Astrocyte (in vitro differentiated cells and primary cell): ENCODE measurements around the gene RIMS4. TPM values are rescaled to one million over a fixed set of nuclear protein-coding genes. Genes with fewer than 3 reads are reported as not detected.

Experiments
- DNase-seq: peaks from one replicate; pipeline ENCODE4 v3.0.0-alpha.2; 2010; ENCODE audit warnings: low read depth
- FAIRE-seq: peaks from 2 replicates; lab custom pipeline; 2011; peaks lifted over from hg19 to GRCh38; lab: Jason Lieb, UNC
- H2AFZ ChIP-seq: 2 replicates; pipeline ENCODE4 v1.6.0; 2012; ENCODE audit warnings: low read depth, low read length, inconsistent platforms
- H3K27ac ChIP-seq: 2 replicates; pipeline ENCODE4 v1.5.1; 2011; ENCODE audit warnings: low read depth, low read length, inconsistent platforms
- H3K27me3 ChIP-seq: 2 replicates; pipeline ENCODE4 v1.6.0; 2011; ENCODE audit warnings: low read length, inconsistent platforms; ENCODE audit not compliant: insufficient read depth
- H3K36me3 ChIP-seq: 2 replicates; pipeline ENCODE4 v1.5.1; 2011; ENCODE audit warnings: low read length, inconsistent platforms; ENCODE audit not compliant: insufficient read depth
- H3K4me1 ChIP-seq: 2 replicates; pipeline ENCODE4 v1.5.1; 2011; ENCODE audit warnings: low read length, inconsistent platforms; ENCODE audit not compliant: insufficient read depth
- H3K4me2 ChIP-seq: 2 replicates; pipeline ENCODE4 v1.6.0; 2012; ENCODE audit warnings: low read length, inconsistent platforms
- H3K4me3 ChIP-seq: 2 replicates; pipeline ENCODE4 v1.5.1; 2011; ENCODE audit warnings: low read depth, mild to moderate bottlenecking, low read length, inconsistent platforms; ENCODE audit not compliant: insufficient read depth
- H3K79me2 ChIP-seq: 2 replicates; pipeline ENCODE4 v1.6.0; 2012; ENCODE audit warnings: mild to moderate bottlenecking, low read length, inconsistent platforms; ENCODE audit not compliant: insufficient read depth
- H3K9ac ChIP-seq: 2 replicates; pipeline ENCODE4 v1.6.0; 2012; ENCODE audit warnings: mild to moderate bottlenecking, low read length, inconsistent platforms
- H3K9me3 ChIP-seq: 2 replicates; pipeline ENCODE4 v1.5.1; 2012; ENCODE audit warnings: low read depth, mild to moderate bottlenecking, low read length, inconsistent platforms; ENCODE audit not compliant: insufficient read depth
- H4K20me1 ChIP-seq: 2 replicates; pipeline ENCODE4 v1.6.0; 2012; ENCODE audit warnings: low read length, inconsistent platforms; ENCODE audit not compliant: insufficient read depth
- H3K27ac Mint-ChIP-seq: one replicate; pipeline ENCODE4 v1.8.0; 2021; ENCODE audit warnings: mild to moderate bottlenecking, mixed read lengths; ENCODE audit not compliant: unreplicated experiment
- H3K27me3 Mint-ChIP-seq: one replicate; pipeline ENCODE4 v1.8.0; 2021; ENCODE audit warnings: low read depth, mixed read lengths; ENCODE audit not compliant: unreplicated experiment
- H3K36me3 Mint-ChIP-seq: one replicate; pipeline ENCODE4 v1.8.0; 2021; ENCODE audit warnings: low read depth, mixed read lengths; ENCODE audit not compliant: unreplicated experiment
- H3K4me1 Mint-ChIP-seq: one replicate; pipeline ENCODE4 v1.8.0; 2021; ENCODE audit warnings: low read depth, mixed read lengths; ENCODE audit not compliant: unreplicated experiment
- H3K4me3 Mint-ChIP-seq: one replicate; pipeline ENCODE4 v1.8.0; 2021; ENCODE audit warnings: mild to moderate bottlenecking, moderate library complexity, mixed read lengths; ENCODE audit not compliant: unreplicated experiment
- H3K9me3 Mint-ChIP-seq: one replicate; pipeline ENCODE4 v1.8.0; 2021; ENCODE audit warnings: mild to moderate bottlenecking, mixed read lengths; ENCODE audit not compliant: unreplicated experiment
- CTCF ChIP-seq: IDR thresholded peaks from 2 replicates; pipeline ENCODE4 v1.5.1; 2011; ENCODE audit warnings: low read depth, mild to moderate bottlenecking, inconsistent platforms, low read length, moderate library complexity; ENCODE audit not compliant: insufficient read depth
- EZH2 ChIP-seq: IDR thresholded peaks from 2 replicates; pipeline ENCODE4 v1.6.1; 2012; ENCODE audit warnings: mild to moderate bottlenecking, low read length, inconsistent platforms; ENCODE audit not compliant: insufficient read depth
- total RNA-seq: library from RNA; stranded (reverse); gene quantifications from 2 replicates; pipeline ENCODE4 v1.2.1, GENCODE V29; 2021

RIMS4 gene
- total RNA-seq, 1 donor from 2014 or later = 0.48 TPM

GRCh38 chr20:44747166-44748004 is 63.0 kb downstream of the RIMS4 start:
- Histone ChIP-seq H2AFZ (no peak overlapping the region), H3K27me3 (peaks cover 45% of the 10 kb centered on the region), H3K9me3 (no peaks in the 10 kb centered on the region), H3K4me1 (peaks cover 12% of the 10 kb centered on the region), H3K4me3 (no peak overlapping the region), H4K20me1 (no peaks in the 10 kb centered on the region), H3K4me2 (no peak overlapping the region), H3K36me3 (no peaks in the 10 kb centered on the region), H3K79me2 (no peaks in the 10 kb centered on the region), H3K9ac (no peak overlapping the region), H3K27ac (no peak overlapping the region)
- TF ChIP-seq CTCF (peak; percentile 74), EZH2 (no peak)
- FAIRE-seq (no peak), DNase-seq (peak; percentile 50)
- Mint-ChIP-seq H3K9me3 (no peaks in the 10 kb centered on the region), H3K27ac (no peak overlapping the region), H3K4me1 (peaks cover 2% of the 10 kb centered on the region), H3K36me3 (peaks cover 1% of the 10 kb centered on the region), H3K4me3 (no peak overlapping the region), H3K27me3 (peaks cover 52% of the 10 kb centered on the region)

GRCh38 chr20:44746367-44747165 is 63.8 kb downstream of the RIMS4 start:
- H3K9me3 ChIP-seq = no peaks in the 10 kb centered on the region
- DNase-seq = no peak
- Mint-ChIP-seq H3K4me3 (peak overlapping the region; percentile 69), H3K9me3 (no peaks in the 10 kb centered on the region), H3K36me3 (peaks cover 1% of the 10 kb centered on the region), H3K27ac (peak overlapping the region; percentile 34), H3K4me1 (peaks cover 2% of the 10 kb centered on the region), H3K27me3 (peaks cover 59% of the 10 kb centered on the region)
- H3K27me3 ChIP-seq = peaks cover 50% of the 10 kb centered on the region
- peak overlapping the region; percentile 85 for H3K4me2 ChIP-seq
- peaks cover 12% of the 10 kb centered on the region for H3K4me1 ChIP-seq
- H3K36me3 ChIP-seq = no peaks in the 10 kb centered on the region
- peak overlapping the region; percentile 43 for H3K4me3 ChIP-seq
- H4K20me1 ChIP-seq = no peaks in the 10 kb centered on the region
- H2AFZ ChIP-seq = peak overlapping the region; percentile 57
- FAIRE-seq = no peak
- TF ChIP-seq CTCF = no peak
- no peak for TF ChIP-seq EZH2
- H3K9ac ChIP-seq = no peak overlapping the region
- no peak overlapping the region for H3K27ac ChIP-seq
- H3K79me2 ChIP-seq = no peaks in the 10 kb centered on the region
